Hepatocyte (in vitro differentiated cells): ENCODE results near the gene DBH.

Experiments
- CTCF ChIP-seq: fragments of 200-600 bp; sonication (generic); IDR thresholded peaks from 2 replicates; pipeline ENCODE4 v1.5.1; 2016; ENCODE audit warnings: antibody characterized with exemption, mild to moderate bottlenecking; ENCODE audit not compliant: poor library complexity
- EZH2 ChIP-seq: fragments of 200-600 bp; sonication (generic); IDR thresholded peaks from 2 replicates; pipeline ENCODE4 v1.6.1; 2016; ENCODE audit warnings: antibody characterized with exemption, mild to moderate bottlenecking, borderline replicate concordance

GRCh38 chr9:133590231-133590855, 45.8 kb upstream of the DBH start:
- TF ChIP-seq CTCF (no peak), EZH2 (no peak)
